H1 (cell line): ENCODE results near the gene GRID1. TPM values are rescaled to one million over a fixed set of nuclear protein-coding genes. Genes with fewer than 3 reads are reported as not detected.

Source experiments
- CTCF ChIA-PET: fragments of 300-600 bp; sonication (Branson Sonifier 250); formaldehyde crosslinking; loops from one replicate; lab custom pipeline; 2021; ENCODE audit not compliant: partially characterized antibody; lab: Charles Lee
- POLR2A ChIA-PET: fragments of 300-600 bp; sonication (Branson Sonifier 250); formaldehyde crosslinking; loops from one replicate; lab custom pipeline; 2021; ENCODE audit warnings: inconsistent platforms; ENCODE audit not compliant: partially characterized antibody; lab: Charles Lee
- DNase-seq, 2 experiments: peaks; one replicate each; pipeline versions ENCODE4 v3.0.0 to v3.0.0-alpha.2; 2010 to 2022; ENCODE audit warnings: low spot score in 2 of 2, low read depth in 1 of 2, mixed read lengths in 1 of 2
- FAIRE-seq: peaks from 2 replicates; lab custom pipeline; 2011; peaks lifted over from hg19 to GRCh38; lab: Jason Lieb, UNC
- H2AFZ ChIP-seq: 2 replicates; pipeline ENCODE4 v1.8.1; 2012; ENCODE audit warnings: low read length, inconsistent platforms
- H2AK5ac ChIP-seq: 2 replicates; pipeline ENCODE4 v1.6.1; 2013; ENCODE audit warnings: low read depth, low read length
- H2BK120ac ChIP-seq: replicated peaks from 2 replicates; pipeline ENCODE3; 2013; ENCODE audit warnings: low read depth, low read length, inconsistent platforms
- H2BK12ac ChIP-seq: 2 replicates; pipeline ENCODE4 v1.6.1; 2013; ENCODE audit warnings: low read depth, low read length
- H2BK15ac ChIP-seq: 2 replicates; pipeline ENCODE4 v1.6.1; 2013; ENCODE audit warnings: low read length
- H2BK20ac ChIP-seq: 2 replicates; pipeline ENCODE4 v1.6.1; 2013; ENCODE audit warnings: low read length
- H2BK5ac ChIP-seq: 2 replicates; pipeline ENCODE4 v1.6.1; 2013; ENCODE audit warnings: low read depth, low read length
- H3K14ac ChIP-seq: 2 replicates; pipeline ENCODE4 v1.6.1; 2013; ENCODE audit warnings: inconsistent platforms; ENCODE audit not compliant: insufficient read length
- H3K18ac ChIP-seq: 2 replicates; pipeline ENCODE4 v1.6.1; 2013; ENCODE audit warnings: low read length; ENCODE audit errors: extremely low read depth
- H3K23ac ChIP-seq: 2 replicates; pipeline ENCODE4 v1.6.1; 2013; ENCODE audit warnings: inconsistent platforms; ENCODE audit not compliant: insufficient read length
- H3K23me2 ChIP-seq: 2 replicates; pipeline ENCODE4 v1.6.1; 2013; ENCODE audit warnings: low read depth, low read length
- H3K27ac ChIP-seq: 2 replicates; pipeline ENCODE4 v1.6.1; 2011; ENCODE audit warnings: low read depth, low read length, inconsistent platforms
- H3K27me3 ChIP-seq, 4 experiments: replicated peaks in 1 of 4; 1 replicate in 1 of 4; 2 replicates in 3 of 4; pipeline versions ENCODE4 v1.6.1 to v1.8.1; 2011 to 2013; ENCODE audit warnings: low read length in 3 of 4, mild to moderate bottlenecking in 3 of 4, inconsistent platforms in 2 of 4, mixed read lengths in 2 of 4, moderate library complexity in 1 of 4; ENCODE audit not compliant: control insufficient read depth in 3 of 4, insufficient read depth in 3 of 4; ENCODE audit errors: extremely low read depth in 1 of 4
- H3K36me3 ChIP-seq, 4 experiments: 2 replicates each; pipeline versions ENCODE4 v1.6.1 to v1.8.1; 2011 to 2013; ENCODE audit warnings: mild to moderate bottlenecking in 4 of 4, low read length in 3 of 4, moderate library complexity in 2 of 4, control low read depth in 1 of 4, inconsistent platforms in 1 of 4; ENCODE audit not compliant: insufficient read depth in 4 of 4, control insufficient read depth in 2 of 4
- H3K4ac ChIP-seq: replicated peaks from 2 replicates; pipeline ENCODE3; 2013; ENCODE audit warnings: low read length, low read depth, mixed read lengths, inconsistent platforms; ENCODE audit not compliant: insufficient read length
- H3K4me1 ChIP-seq, 4 experiments: replicated peaks in 1 of 4; 1 replicate in 1 of 4; 2 replicates in 3 of 4; pipeline versions ENCODE4 v1.6.1 to v1.8.1; 2011 to 2013; ENCODE audit warnings: low read length in 3 of 4, inconsistent platforms in 2 of 4, mixed read lengths in 1 of 4; ENCODE audit not compliant: insufficient read depth in 4 of 4, control insufficient read depth in 3 of 4
- H3K4me2 ChIP-seq, 2 experiments: 2 replicates each; pipeline versions ENCODE4 v1.6.1 to v1.8.1; 2011 to 2013; ENCODE audit warnings: low read depth in 2 of 2, low read length in 2 of 2, control low read depth in 1 of 2, inconsistent platforms in 1 of 2, mild to moderate bottlenecking in 1 of 2; ENCODE audit not compliant: insufficient read depth in 1 of 2
- H3K4me3 ChIP-seq, 4 experiments: fragments of 200-600, 300-600 bp in 1 of 4; sonication (generic), shearing (Covaris generic), sonication (Bioruptor Twin) in 1 of 4; 2 replicates each; pipeline versions ENCODE4 v1.5.1 to v1.8.1; 2011 to 2016; ENCODE audit warnings: low read length in 4 of 4, low read depth in 3 of 4, control low read depth in 2 of 4, inconsistent platforms in 2 of 4, mild to moderate bottlenecking in 2 of 4, mixed read lengths in 1 of 4, moderate library complexity in 1 of 4; ENCODE audit not compliant: insufficient read depth in 2 of 4; ENCODE audit errors: extremely low read depth in 1 of 4
- H3K56ac ChIP-seq: replicated peaks from 2 replicates; pipeline ENCODE3; 2013; ENCODE audit warnings: low read depth, mild to moderate bottlenecking, mixed read lengths, low read length, inconsistent platforms; ENCODE audit not compliant: insufficient read length
- H3K79me1 ChIP-seq: 2 replicates; pipeline ENCODE4 v1.6.1; 2013; ENCODE audit warnings: low read depth, low read length, control low read depth
- H3K79me2 ChIP-seq, 2 experiments: 2 replicates each; pipeline versions ENCODE4 v1.6.1 to v1.8.1; 2012 to 2013; ENCODE audit warnings: low read length in 2 of 2, mild to moderate bottlenecking in 2 of 2, inconsistent platforms in 1 of 2; ENCODE audit not compliant: insufficient read depth in 2 of 2, control insufficient read depth in 1 of 2
- H3K9ac ChIP-seq, 4 experiments: replicated peaks in 1 of 4; 1 replicate in 1 of 4; 2 replicates in 3 of 4; pipeline versions ENCODE4 v1.6.1 to v1.8.1; 2011 to 2013; ENCODE audit warnings: low read depth in 3 of 4, low read length in 3 of 4, control low read depth in 2 of 4, mild to moderate bottlenecking in 2 of 4, moderate library complexity in 2 of 4, inconsistent platforms in 1 of 4; ENCODE audit errors: extremely low read depth in 1 of 4
- H3K9me3 ChIP-seq, 2 experiments: 2 replicates each; pipeline versions ENCODE4 v1.6.1 to v1.8.1; 2012 to 2013; ENCODE audit warnings: mild to moderate bottlenecking in 2 of 2, moderate library complexity in 2 of 2, control low read depth in 1 of 2, inconsistent platforms in 1 of 2, low read depth in 1 of 2, low read length in 1 of 2, mixed read lengths in 1 of 2; ENCODE audit not compliant: insufficient read depth in 2 of 2
- H4K20me1 ChIP-seq, 2 experiments: replicated peaks in 1 of 2; 2 replicates each; pipeline versions ENCODE3 to v1.8.1; 2011 to 2013; ENCODE audit warnings: inconsistent platforms in 2 of 2, low read length in 2 of 2, mild to moderate bottlenecking in 1 of 2; ENCODE audit not compliant: insufficient read depth in 2 of 2, control insufficient read depth in 1 of 2
- H4K5ac ChIP-seq: 2 replicates; pipeline ENCODE4 v1.6.1; 2013; ENCODE audit warnings: low read length, low read depth, mixed read lengths, inconsistent platforms; ENCODE audit not compliant: insufficient read length
- H4K8ac ChIP-seq: 2 replicates; pipeline ENCODE4 v1.8.0; 2013; ENCODE audit warnings: mild to moderate bottlenecking, moderate library complexity, low read length, inconsistent platforms; ENCODE audit not compliant: insufficient read depth; ENCODE audit errors: extremely low read depth
- H4K91ac ChIP-seq: replicated peaks from 2 replicates; pipeline ENCODE3; 2013; ENCODE audit warnings: low read length, mixed read lengths, inconsistent platforms; ENCODE audit not compliant: insufficient read length
- ASH2L ChIP-seq: fragments of 200-600, 300-600 bp; sonication (generic); IDR thresholded peaks from one replicate; pipeline ENCODE4 v1.7.1; 2017; ENCODE audit warnings: low read length
- BRCA1 ChIP-seq: IDR thresholded peaks from 2 replicates; pipeline ENCODE4 v1.6.1; 2012; ENCODE audit warnings: low read depth, low read length, improper control_type of control experiment
- CHD2 ChIP-seq: IDR thresholded peaks from 2 replicates; pipeline ENCODE4 v1.6.1; 2012; ENCODE audit warnings: low read length, improper control_type of control experiment
- FOSL1 ChIP-seq: IDR thresholded peaks from 2 replicates; pipeline ENCODE4 v1.6.1; 2011; ENCODE audit warnings: mild to moderate bottlenecking, low read depth, low read length, moderate library complexity; ENCODE audit not compliant: insufficient read depth
- POLR2A ChIP-seq, 2 experiments: IDR thresholded peaks; 1 replicate in 1 of 2; 2 replicates in 1 of 2; pipeline ENCODE4 v1.6.1; 2011; ENCODE audit warnings: low read depth in 2 of 2, low read length in 2 of 2, mild to moderate bottlenecking in 2 of 2; ENCODE audit errors: control extremely low read depth in 1 of 2
- RAD21 ChIP-seq, 2 experiments: IDR thresholded peaks in 1 of 2; conservative IDR thresholded peaks in 1 of 2; 2 replicates each; pipeline ENCODE4 v1.6.1; 2011; ENCODE audit warnings: low read depth in 2 of 2, low read length in 2 of 2, improper control_type of control experiment in 1 of 2, inconsistent platforms in 1 of 2, mild to moderate bottlenecking in 1 of 2, moderate library complexity in 1 of 2
- SP1 ChIP-seq: IDR thresholded peaks from 2 replicates; pipeline ENCODE4 v1.6.1; 2011; ENCODE audit warnings: low read depth, low read length
- TAF1 ChIP-seq: IDR thresholded peaks from 2 replicates; pipeline ENCODE4 v1.6.1; 2011; ENCODE audit warnings: mild to moderate bottlenecking, low read depth, low read length
- TCF12 ChIP-seq: IDR thresholded peaks from 2 replicates; pipeline ENCODE4 v1.6.1; 2011; ENCODE audit warnings: low read depth, mild to moderate bottlenecking, low read length
- WGBS, 2 experiments: shearing (Covaris generic) in 1 of 2; methylation state at CpG; one replicate each; pipeline versions ENCODE4 v1.1.6 to v1.1.7; 2013 to 2015; ENCODE audit warnings: low lambda C conversion rate in 2 of 2, mixed read lengths in 2 of 2, inconsistent platforms in 1 of 2, low coverage in 1 of 2, missing lambda C conversion rate in 1 of 2; ENCODE audit not compliant: insufficient replicate concordance in 2 of 2, insufficient coverage in 1 of 2, insufficient read length in 1 of 2; ENCODE audit errors: extremely low coverage in 1 of 2, missing lambda C conversion rate in 1 of 2; 5-methylcytosine and 5-hydroxymethylcytosine counted together
- polyA plus RNA-seq, 7 experiments: library from polyadenylated mRNA; depleted of rRNA in 3 of 7; stranded (reverse) in 5 of 7; unstranded in 2 of 7; fragments of >200 nt in 5 of 7; fragments of 200-250 nt in 2 of 7; gene quantifications; 1 replicate in 5 of 7; 2 replicates in 1 of 7; 4 replicates in 1 of 7; pipeline versions ENCODE4 v1.2.1 to v1.2.3, GENCODE V29; 2011 to 2013; ENCODE audit warnings: missing spikeins in 2 of 7, mixed read lengths in 2 of 7
- total RNA-seq: library from RNA; stranded (reverse); fragmentation: NEBNext Ultra II Directional; extraction: Animal tissue kit (Norgen Biotek cat#: 25700); gene quantifications from 2 replicates; pipeline ENCODE4 v1.2.1, GENCODE V29; 2021
- TF ChIP-seq, protein P1 (sequence below), 3 experiments: IDR thresholded peaks; 1 replicate in 2 of 3; 2 replicates in 1 of 3; pipeline versions ENCODE4 v1.5.1 to v1.6.1; 2011; ENCODE audit warnings: low read length in 3 of 3, mild to moderate bottlenecking in 3 of 3, inconsistent platforms in 2 of 3, low read depth in 1 of 3, moderate library complexity in 1 of 3; ENCODE audit not compliant: insufficient read depth in 1 of 3; ENCODE audit errors: control extremely low read depth in 1 of 3

GRID1 gene
- total and polyA plus RNA-seq, 2 of the 8 experiments (the other 6 are each of a cell fraction or from before 2014, with no cell fraction given) = 0.22 to 0.30 TPM

GRCh38 chr10:86291616-86292340, 74.8 kb downstream of the GRID1 start:
- H4K91ac ChIP-seq = peak overlapping the region; percentile 93
- peak overlapping the region in 1 of 2 experiments; percentile 59; a peak in 1 of 4 replicates for H3K4me2 ChIP-seq
- no peaks in the 10 kb centered on the region for H4K20me1 ChIP-seq
- no peaks in the 10 kb centered on the region for H3K79me1 ChIP-seq
- H2BK12ac ChIP-seq = 0 out of 2 replicates have a peak overlapping the region, but pooled peaks have one; percentile 99
- no peak overlapping the region for H2AK5ac ChIP-seq
- CTCF ChIA-PET = interaction anchor here (0.6 to 10.5 kb wide), 24 partner anchors 11 to 193 kb away, joined by 3 to 137 read pairs (median 4); no protein-coding TSS in a partner anchor
- no peaks in the 10 kb centered on the region for H3K9me3 ChIP-seq
- H3K27me3 ChIP-seq = peaks cover 0 to 4% (median 2%) of the 10 kb centered on the region in 4 experiments; a peak in 3 of 7 replicates
- H3K36me3 ChIP-seq = no peaks in the 10 kb centered on the region
- 0 out of 2 replicates have a peak overlapping the region, but pooled peaks have one; percentile 81 for H2BK15ac ChIP-seq
- H3K23ac ChIP-seq = no peak overlapping the region
- H4K5ac ChIP-seq = no peak overlapping the region
- no peak overlapping the region for H2BK5ac ChIP-seq
- FAIRE-seq (no peak), DNase-seq (peak in 1 of 2 experiments; percentile 68)
- no peak overlapping the region for H2BK120ac ChIP-seq
- H2AFZ ChIP-seq = no peak overlapping the region
- POLR2A ChIA-PET = no interaction called here
- H3K9ac ChIP-seq = no peak overlapping the region
- H3K27ac ChIP-seq = no peak overlapping the region
- H3K18ac ChIP-seq = peak overlapping the region; percentile 75
- no peak overlapping the region for H3K4ac ChIP-seq
- H3K4me1 ChIP-seq = peaks cover 0 to 19% (median 15%) of the 10 kb centered on the region in 4 experiments; a peak in 6 of 7 replicates
- peak overlapping the region; percentile 95; the same call in 1 of the 2 replicates for H2BK20ac ChIP-seq
- WGBS, 2 experiments = 75% methylated on average over 11 of the region's 12 CpGs; no CpG with 5 or more reads in 1 of the 2 experiments
- no peak overlapping the region; the same call in none of the 2 replicates for H4K8ac ChIP-seq
- no peaks in the 10 kb centered on the region for H3K79me2 ChIP-seq
- H3K14ac ChIP-seq = no peak overlapping the region
- H3K56ac ChIP-seq = no peak overlapping the region
- H3K23me2 ChIP-seq = peaks cover 3% of the 10 kb centered on the region; the same call in 1 of the 2 replicates
- H3K4me3 ChIP-seq = no peak overlapping the region
- no peak for TF ChIP-seq FOSL1
- TF ChIP-seq SP1 = no peak
- no peak for TF ChIP-seq CHD2
- TF ChIP-seq TAF1 = no peak
- TF ChIP-seq POLR2A (IDR thresholded peaks at IDR 0.05; ENCODE audit: control extremely low read depth in 1 of 2, low read depth in 2 of 2, low read length in 2 of 2) = no peak
- TF ChIP-seq TCF12 = no peak
- TF ChIP-seq, protein P1, sequence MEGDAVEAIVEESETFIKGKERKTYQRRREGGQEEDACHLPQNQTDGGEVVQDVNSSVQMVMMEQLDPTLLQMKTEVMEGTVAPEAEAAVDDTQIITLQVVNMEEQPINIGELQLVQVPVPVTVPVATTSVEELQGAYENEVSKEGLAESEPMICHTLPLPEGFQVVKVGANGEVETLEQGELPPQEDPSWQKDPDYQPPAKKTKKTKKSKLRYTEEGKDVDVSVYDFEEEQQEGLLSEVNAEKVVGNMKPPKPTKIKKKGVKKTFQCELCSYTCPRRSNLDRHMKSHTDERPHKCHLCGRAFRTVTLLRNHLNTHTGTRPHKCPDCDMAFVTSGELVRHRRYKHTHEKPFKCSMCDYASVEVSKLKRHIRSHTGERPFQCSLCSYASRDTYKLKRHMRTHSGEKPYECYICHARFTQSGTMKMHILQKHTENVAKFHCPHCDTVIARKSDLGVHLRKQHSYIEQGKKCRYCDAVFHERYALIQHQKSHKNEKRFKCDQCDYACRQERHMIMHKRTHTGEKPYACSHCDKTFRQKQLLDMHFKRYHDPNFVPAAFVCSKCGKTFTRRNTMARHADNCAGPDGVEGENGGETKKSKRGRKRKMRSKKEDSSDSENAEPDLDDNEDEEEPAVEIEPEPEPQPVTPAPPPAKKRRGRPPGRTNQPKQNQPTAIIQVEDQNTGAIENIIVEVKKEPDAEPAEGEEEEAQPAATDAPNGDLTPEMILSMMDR (IDR thresholded peaks at IDR 0.05; ENCODE audit: control extremely low read depth in 1 of 3, insufficient read depth in 1 of 3, low read depth in 1 of 3, low read length in 3 of 3) = peak; percentile 38 to 58 (median 45); a peak in 3 of 4 replicates
- TF ChIP-seq ASH2L = no peak
- TF ChIP-seq BRCA1 = no peak
- TF ChIP-seq RAD21 (IDR thresholded peaks at IDR 0.05 in 1 of 2, conservative IDR thresholded peaks at IDR 0.05 in 1 of 2; ENCODE audit: low read depth in 2 of 2, low read length in 2 of 2) = peak; percentile 27 to 50
